Thoracic aorta (tissue), 2 donors: ENCODE results near the gene C5orf34. TPM values are rescaled to one million over a fixed set of nuclear protein-coding genes. Genes with fewer than 3 reads are reported as not detected.
"Not testable (repeated sequence)": the region's sequence is repeated elsewhere in the genome, so short reads cannot be mapped to it uniquely, and the experiment has no call there.

Experiments used
- ATAC-seq: fragments of 150-250 bp; one replicate; pipeline ENCODE4 v1.8.0; 2017; ENCODE audit warnings: low read depth; ENCODE audit not compliant: insufficient number of reproducible peaks, low FRiP score
- DNase-seq: peaks from one replicate; pipeline ENCODE4 v3.0.0-alpha.2; 2020; ENCODE audit warnings: low spot score
- H3K27ac ChIP-seq, 2 donors: fragments of 200-600 bp; sonication (generic); 1 replicate in 1 of 2; 2 replicates in 1 of 2; pipeline ENCODE4 v1.5.1; 2016; ENCODE audit warnings: mild to moderate bottlenecking in 2 of 2, moderate library complexity in 2 of 2
- H3K27me3 ChIP-seq: fragments of 200-600 bp; sonication (generic); replicated peaks from 2 replicates; pipeline ENCODE4 v1.6.0; 2016; ENCODE audit warnings: mild to moderate bottlenecking; ENCODE audit not compliant: insufficient read depth
- H3K36me3 ChIP-seq: fragments of 200-600 bp; sonication (generic); one replicate; pipeline ENCODE4 v1.5.1; 2016
- H3K4me1 ChIP-seq, 2 donors: fragments of 200-600 bp; sonication (generic); 1 replicate in 1 of 2; 2 replicates in 1 of 2; pipeline versions ENCODE4 v1.5.1 to v1.6.0; 2016; ENCODE audit warnings: low read depth in 2 of 2, mild to moderate bottlenecking in 1 of 2; ENCODE audit not compliant: control insufficient read depth in 1 of 2
- H3K4me3 ChIP-seq: fragments of 200-600 bp; sonication (generic); 2 replicates; pipeline ENCODE4 v1.5.1; 2016; ENCODE audit warnings: mild to moderate bottlenecking
- H3K9me3 ChIP-seq: fragments of 200-600 bp; sonication (generic); 2 replicates; pipeline ENCODE4 v1.5.1; 2016
- CTCF ChIP-seq: fragments of 200-600 bp; sonication (generic); IDR thresholded peaks from one replicate; pipeline ENCODE4 v1.5.1; 2019; ENCODE audit warnings: antibody characterized with exemption
- total RNA-seq, 2 donors: library from RNA; depleted of rRNA; stranded (reverse); fragments of >200 nt; gene quantifications; one replicate each; pipeline versions ENCODE4 v1.1.0 to v1.2.3, GENCODE V29; 2016

C5orf34 gene
- total RNA-seq, 2 donors from 2014 or later = 0.85 to 3.0 TPM

- Histone ChIP-seq H3K4me1 (no peaks in the 10 kb centered on the region), H3K27ac (no peak overlapping the region), H3K27me3 (no peaks in the 10 kb centered on the region), H3K9me3 (no peaks in the 10 kb centered on the region), H3K4me3 (no peak overlapping the region), H3K36me3 (no peaks in the 10 kb centered on the region)
- DNase-seq = no peak
- no peak for ATAC-seq
- no peak for TF ChIP-seq CTCF
These were observed 53.9 kb downstream of the C5orf34 start for GRCh38 chr5:43461066-43461465.

- Histone ChIP-seq H3K9me3 (no peaks in the 10 kb centered on the region), H3K4me3 (no peak overlapping the region), H3K27ac (no peak overlapping the region), H3K4me1 (no peaks in the 10 kb centered on the region), H3K27me3 (no peaks in the 10 kb centered on the region), H3K36me3 (peaks cover 5% of the 10 kb centered on the region)
- ATAC-seq = no peak
- TF ChIP-seq CTCF = no peak
- no peak for DNase-seq
These were observed 58.4 kb downstream of the C5orf34 start for GRCh38 chr5:43456556-43456955.

- H3K9me3 ChIP-seq = peaks cover 22% of the 10 kb centered on the region
- ATAC-seq, H3K27me3 ChIP-seq, H3K27ac ChIP-seq, H3K4me1 ChIP-seq, DNase-seq, H3K4me3 ChIP-seq, H3K36me3 ChIP-seq: not testable (repeated sequence)
These were observed 73.4 kb downstream of the C5orf34 start for GRCh38 chr5:43441575-43441974.

GRCh38 chr5:43437062-43437660, 77.8 kb downstream of the C5orf34 start:
- H3K4me3 ChIP-seq = no peak overlapping the region
- no peaks in the 10 kb centered on the region for H3K27me3 ChIP-seq
- TF ChIP-seq CTCF = no peak
- H3K27ac ChIP-seq = no peak overlapping the region
- DNase-seq (no peak), ATAC-seq (no peak)
- no peaks in the 10 kb centered on the region for H3K36me3 ChIP-seq
- peaks cover 0 to 4% of the 10 kb centered on the region in 2 donors for H3K4me1 ChIP-seq
- H3K9me3 ChIP-seq = peaks cover 14% of the 10 kb centered on the region

Other genes with a start within 250 kb of the C5orf34 start
- gene HMGCS1, start 201.7 kb downstream of the C5orf34 start, total RNA-seq = 10 to 100 TPM; 13.3 to 17.6 TPM
- gene CCL28, start 102.8 kb downstream of the C5orf34 start, total RNA-seq = 10 to 100 TPM in 1 of 2 donors, 1 to 10 TPM in 1; 4.3 to 24.2 TPM
- gene TMEM267, start 31.3 kb downstream of the C5orf34 start, total RNA-seq = 10 to 100 TPM in 1 of 2 donors, 1 to 10 TPM in 1; 9.5 to 22.5 TPM
- 10 to 100 TPM; 74.1 to 81.6 TPM for gene PAIP1, start 41.9 kb upstream of the C5orf34 start, total RNA-seq
- gene NNT, start 88.0 kb upstream of the C5orf34 start, total RNA-seq = 10 to 100 TPM; 27.9 to 28.9 TPM